Measurements from ENCODE around the gene C7orf57.

C7orf57 gene

DNA sequence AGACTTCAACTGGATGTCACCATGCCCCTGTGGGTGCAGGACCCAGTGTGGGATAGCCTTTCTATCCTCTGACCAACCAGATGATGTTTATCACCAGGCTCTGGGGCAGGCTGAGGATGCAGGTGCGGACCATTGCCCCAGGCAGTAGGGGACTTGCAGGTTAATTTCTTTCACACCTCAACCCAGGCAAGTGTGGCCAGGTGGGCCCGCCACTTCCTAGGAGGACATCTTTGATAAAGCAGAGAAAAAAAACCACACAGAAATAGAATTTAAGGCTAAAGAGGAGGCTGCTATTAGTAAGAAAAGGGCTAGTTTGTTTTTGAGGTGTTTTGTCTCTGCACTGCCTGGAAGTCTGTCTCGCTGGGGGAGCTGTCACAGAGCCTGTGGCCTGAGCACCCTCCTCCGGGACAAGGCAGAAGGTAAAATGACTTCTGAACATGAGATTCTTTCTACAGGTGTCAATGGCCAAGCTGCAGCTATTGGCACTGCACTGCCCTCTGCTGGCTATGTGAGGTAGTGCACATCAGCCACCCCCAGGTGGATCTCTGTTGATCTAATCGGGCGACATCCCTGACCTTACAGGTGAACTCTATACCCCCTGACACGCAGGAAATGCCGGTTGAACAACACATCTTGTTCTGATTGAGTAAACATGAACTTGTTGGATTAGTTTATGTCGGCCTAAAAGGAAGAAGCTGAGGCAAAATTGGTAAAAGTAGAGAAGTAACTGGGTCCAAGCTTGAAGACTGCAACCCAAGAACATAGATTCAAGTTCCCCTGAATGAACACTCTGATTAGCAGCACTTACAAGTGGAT is 74.7 kb downstream of the C7orf57 start:
- DNase-seq (ENCODE audit: low read depth), result peak; percentile 92

DNA sequence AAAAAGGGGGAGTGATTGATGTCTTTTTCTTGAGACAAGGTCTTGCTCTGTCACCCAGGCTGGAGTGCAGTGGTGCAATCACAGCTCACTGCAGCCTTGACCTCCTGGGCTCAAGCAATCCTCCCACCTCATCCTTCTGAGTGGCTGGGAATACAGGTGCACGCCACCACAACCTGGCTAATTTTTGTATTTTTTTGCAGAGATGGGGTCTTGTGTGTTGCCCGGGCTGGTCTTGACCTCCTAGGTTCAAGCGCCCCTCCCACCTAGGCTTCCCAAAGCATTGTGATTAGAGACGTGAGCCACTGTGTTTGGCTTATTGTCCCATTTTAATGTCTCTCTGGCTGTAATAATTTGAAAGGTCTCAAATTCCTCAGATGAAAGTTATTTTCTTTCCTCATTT is 75.5 kb downstream of the C7orf57 start:
- no peak for DNase-seq (ENCODE audit: low read depth)

Data from stimulated activated CD8-positive, alpha-beta memory T cell treated with anti-CD3 and anti-CD28 coated beads, Interleukin-15, amount 100 ng/mL, for 1 hour (primary cell).